Breast epithelium (tissue), 4 donors: ENCODE measurements around the gene TMEM170A. TPM values are rescaled to one million over a fixed set of nuclear protein-coding genes. Genes with fewer than 3 reads are reported as not detected.
"Not testable (repeated sequence)": the region's sequence is repeated elsewhere in the genome, so short reads cannot be mapped to it uniquely, and the experiment has no call there.

Experiments used
- DNase-seq, 2 donors: peaks; one replicate each; pipeline ENCODE4 v3.0.0-alpha.2; 2019; ENCODE audit warnings: low spot score in 2 of 2
- H3K27ac ChIP-seq, 2 donors: fragments of 200-600 bp; sonication (generic) in 1 of 2; one replicate each; pipeline ENCODE4 v1.5.1; 2016 to 2019; ENCODE audit warnings: mild to moderate bottlenecking in 1 of 2
- H3K27me3 ChIP-seq, 2 donors: fragments of 200-600 bp; sonication (generic) in 1 of 2; one replicate each; pipeline versions ENCODE4 v1.5.1 to v1.6.0; 2017 to 2019; ENCODE audit warnings: control low read depth in 1 of 2, mild to moderate bottlenecking in 1 of 2
- H3K36me3 ChIP-seq: fragments of 200-600 bp; one replicate; pipeline ENCODE4 v1.5.1; 2019
- H3K4me1 ChIP-seq, 2 donors: fragments of 200-600 bp; sonication (generic); one replicate each; pipeline ENCODE4 v1.5.1; 2016 to 2019; ENCODE audit warnings: control low read depth in 1 of 2
- H3K4me3 ChIP-seq, 3 donors: fragments of 200-600 bp; sonication (generic); 1 replicate in 2 of 3; 2 replicates in 1 of 3; pipeline ENCODE4 v1.5.1; 2016 to 2019; ENCODE audit warnings: mild to moderate bottlenecking in 3 of 3, moderate library complexity in 2 of 3
- H3K9me3 ChIP-seq, 2 donors: fragments of 200-600 bp; sonication (generic) in 1 of 2; one replicate each; pipeline ENCODE4 v1.5.1; 2016 to 2019; ENCODE audit warnings: control low read depth in 1 of 2
- POLR2A ChIP-seq: fragments of 450-650 bp; IDR thresholded peaks from one replicate; pipeline ENCODE4 v1.6.1; 2016; ENCODE audit warnings: antibody characterized with exemption, mild to moderate bottlenecking, moderate library complexity
- POLR2AphosphoS5 ChIP-seq, 3 donors: sonication (generic); formaldehyde crosslinking; IDR thresholded peaks; one replicate each; pipeline ENCODE4 v1.6.1; 2017; ENCODE audit warnings: antibody characterized with exemption in 3 of 3
- intact Hi-C: fragments of 100-400 bp; cut with DNase I; formaldehyde crosslinking; loops from one replicate; pipeline ENCODE4 v1.15.1; 2023; ENCODE audit warnings: low total_unique reads
- total RNA-seq, 3 donors: library from RNA; depleted of rRNA; stranded (reverse); fragments of >200 nt; gene quantifications; one replicate each; pipeline ENCODE4 v1.1.0, GENCODE V29; 2016
- TF ChIP-seq, protein P1 (sequence below), 3 donors: fragments of 450-650 bp; IDR thresholded peaks; one replicate each; pipeline ENCODE4 v1.5.1; 2016 to 2017; ENCODE audit warnings: antibody characterized with exemption in 3 of 3, mild to moderate bottlenecking in 3 of 3, moderate library complexity in 3 of 3

Gene TMEM170A
- total RNA-seq, 3 donors from 2014 or later, result 12.8 to 36.3 (median 22.0) TPM

DNA sequence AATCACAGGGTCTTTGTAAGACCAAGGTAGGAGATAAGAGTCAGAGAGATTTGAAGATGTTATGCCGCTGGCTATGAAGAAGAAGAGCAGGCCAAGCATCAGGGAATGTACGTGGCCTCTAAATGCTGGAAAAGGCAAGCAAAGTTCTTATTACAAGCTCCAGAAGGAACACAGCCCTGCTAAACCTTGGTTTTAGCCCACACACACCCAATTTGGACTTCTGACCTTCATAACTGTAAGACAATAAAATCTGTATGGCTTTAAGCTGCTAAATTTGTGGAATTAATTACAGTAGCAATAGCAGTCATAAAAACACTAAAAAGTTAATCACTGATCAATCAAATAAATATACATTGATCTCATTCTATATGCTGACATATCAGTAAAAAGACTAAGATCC lies 6.0 kb downstream of the TMEM170A start:
- Histone ChIP-seq H3K9me3 (no peaks in the 10 kb centered on the region), H3K36me3 (no peaks in the 10 kb centered on the region), H3K27ac (no peak overlapping the region), H3K27me3 (no peaks in the 10 kb centered on the region), H3K4me3 (no peak overlapping the region), H3K4me1 (no peaks in the 10 kb centered on the region)
- TF ChIP-seq POLR2A, result no peak
- TF ChIP-seq, protein P1, sequence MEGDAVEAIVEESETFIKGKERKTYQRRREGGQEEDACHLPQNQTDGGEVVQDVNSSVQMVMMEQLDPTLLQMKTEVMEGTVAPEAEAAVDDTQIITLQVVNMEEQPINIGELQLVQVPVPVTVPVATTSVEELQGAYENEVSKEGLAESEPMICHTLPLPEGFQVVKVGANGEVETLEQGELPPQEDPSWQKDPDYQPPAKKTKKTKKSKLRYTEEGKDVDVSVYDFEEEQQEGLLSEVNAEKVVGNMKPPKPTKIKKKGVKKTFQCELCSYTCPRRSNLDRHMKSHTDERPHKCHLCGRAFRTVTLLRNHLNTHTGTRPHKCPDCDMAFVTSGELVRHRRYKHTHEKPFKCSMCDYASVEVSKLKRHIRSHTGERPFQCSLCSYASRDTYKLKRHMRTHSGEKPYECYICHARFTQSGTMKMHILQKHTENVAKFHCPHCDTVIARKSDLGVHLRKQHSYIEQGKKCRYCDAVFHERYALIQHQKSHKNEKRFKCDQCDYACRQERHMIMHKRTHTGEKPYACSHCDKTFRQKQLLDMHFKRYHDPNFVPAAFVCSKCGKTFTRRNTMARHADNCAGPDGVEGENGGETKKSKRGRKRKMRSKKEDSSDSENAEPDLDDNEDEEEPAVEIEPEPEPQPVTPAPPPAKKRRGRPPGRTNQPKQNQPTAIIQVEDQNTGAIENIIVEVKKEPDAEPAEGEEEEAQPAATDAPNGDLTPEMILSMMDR (IDR thresholded peaks at IDR 0.05), result no peak
- no peak for DNase-seq
- intact Hi-C loops, result no loop called here

GRCh38 chr16:75458029-75458428 lies 6.5 kb downstream of the TMEM170A start:
- Histone ChIP-seq H3K9me3 (no peaks in the 10 kb centered on the region), H3K4me1 (no peaks in the 10 kb centered on the region), H3K27me3 (no peaks in the 10 kb centered on the region), H3K27ac (no peak overlapping the region), H3K36me3 (no peaks in the 10 kb centered on the region), H3K4me3 (no peak overlapping the region)
- no peak for DNase-seq
- intact Hi-C loops, result no loop called here
- TF ChIP-seq POLR2A (no peak), POLR2AphosphoS5 (IDR thresholded peaks at IDR 0.05) (no peak)
- TF ChIP-seq, protein P1 (IDR thresholded peaks at IDR 0.05), result no peak

DNA sequence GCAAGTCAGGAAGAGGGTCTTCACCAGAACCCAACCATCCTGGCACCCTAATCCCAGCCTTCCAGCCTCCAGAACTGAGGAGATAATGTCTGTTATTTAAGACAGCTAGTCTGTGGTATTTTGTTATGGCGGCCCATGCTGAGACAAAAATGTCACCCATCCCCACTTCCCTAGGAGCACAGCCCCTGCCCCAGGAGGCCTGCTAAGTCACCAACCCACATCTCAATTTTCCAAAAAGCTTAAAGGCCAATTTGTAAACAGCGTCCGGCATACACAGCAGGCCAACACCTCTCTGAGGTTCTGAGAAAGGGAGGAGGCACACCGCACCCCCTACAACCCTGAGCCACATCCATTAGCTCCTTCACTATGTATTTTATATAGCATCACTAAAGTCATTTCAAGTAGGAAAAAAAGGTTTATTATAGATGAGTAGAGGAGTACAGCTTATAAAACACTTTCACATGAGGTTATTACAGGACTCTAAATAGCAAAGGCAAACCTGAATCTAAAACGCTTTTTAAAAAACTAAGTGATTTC lies 6.9 kb downstream of the TMEM170A start:
- DNase-seq, result no peak
- intact Hi-C loops, result no loop called here
- TF ChIP-seq POLR2AphosphoS5 (IDR thresholded peaks at IDR 0.05) (no peak), POLR2A (no peak)
- TF ChIP-seq, protein P1 (IDR thresholded peaks at IDR 0.05), result no peak
- Histone ChIP-seq H3K4me1 (no peaks in the 10 kb centered on the region), H3K9me3 (no peaks in the 10 kb centered on the region), H3K36me3 (no peaks in the 10 kb centered on the region), H3K27me3 (no peaks in the 10 kb centered on the region), H3K27ac (no peak overlapping the region), H3K4me3 (no peak overlapping the region)

- intact Hi-C loops, result no loop called here
Observed at GRCh38 chr16:75456971-75457370, 7.5 kb downstream of the TMEM170A start.

GRCh38 chr16:75456486-75456885 lies 8.0 kb downstream of the TMEM170A start:
- intact Hi-C loops, result not testable (repeated sequence)

More at GRCh38 chr16:75456971-75457370, 7.5 kb downstream of the TMEM170A start:
- no peak overlapping the region for H3K4me3 ChIP-seq
- H3K9me3 ChIP-seq, result no peaks in the 10 kb centered on the region
- no peak for TF ChIP-seq POLR2AphosphoS5 (IDR thresholded peaks at IDR 0.05)
- TF ChIP-seq POLR2A, result no peak
- TF ChIP-seq, protein P1 (IDR thresholded peaks at IDR 0.05), result no peak
- H3K4me1 ChIP-seq, result no peaks in the 10 kb centered on the region
- DNase-seq, result no peak
- H3K36me3 ChIP-seq, result no peaks in the 10 kb centered on the region
- H3K27me3 ChIP-seq, result no peaks in the 10 kb centered on the region
- no peak overlapping the region for H3K27ac ChIP-seq

GRCh38 chr16:75455677-75456076 lies 8.8 kb downstream of the TMEM170A start:
- no peaks in the 10 kb centered on the region for H3K4me1 ChIP-seq
- H3K36me3 ChIP-seq, result no peaks in the 10 kb centered on the region
- H3K27me3 ChIP-seq, result no peaks in the 10 kb centered on the region
- intact Hi-C loops, result no loop called here
- no peaks in the 10 kb centered on the region for H3K9me3 ChIP-seq
- no peak overlapping the region for H3K27ac ChIP-seq
- no peak overlapping the region for H3K4me3 ChIP-seq
- TF ChIP-seq POLR2AphosphoS5 (IDR thresholded peaks at IDR 0.05) (no peak), POLR2A (no peak)
- TF ChIP-seq, protein P1 (IDR thresholded peaks at IDR 0.05), result no peak
- no peak for DNase-seq

More at GRCh38 chr16:75456486-75456885, 8.0 kb downstream of the TMEM170A start:
- H3K27me3 ChIP-seq, DNase-seq, H3K4me1 ChIP-seq, H3K4me3 ChIP-seq, H3K27ac ChIP-seq, H3K9me3 ChIP-seq, H3K36me3 ChIP-seq: not testable (repeated sequence)
